Measurements from ENCODE around the gene FER.

DNA sequence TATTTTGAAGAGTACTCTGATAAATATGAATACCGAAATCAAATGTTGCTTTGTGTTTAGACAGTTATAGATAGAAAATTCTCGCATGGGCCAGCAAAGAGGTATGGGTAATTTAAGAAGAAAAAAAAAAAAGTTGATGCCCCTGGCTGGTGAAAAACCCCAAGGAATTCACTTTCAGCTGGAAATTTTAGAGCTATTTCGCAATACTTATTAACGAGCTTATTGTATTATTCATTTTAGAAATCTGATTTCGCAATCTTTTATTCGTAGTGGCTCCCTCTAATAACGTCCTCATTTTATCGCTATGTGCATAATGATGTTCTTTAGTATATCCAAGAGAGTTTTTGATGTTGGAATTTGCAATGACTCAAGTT lies 18.5 kb upstream of the FER start:
- TF ChIP-seq, protein P1, sequence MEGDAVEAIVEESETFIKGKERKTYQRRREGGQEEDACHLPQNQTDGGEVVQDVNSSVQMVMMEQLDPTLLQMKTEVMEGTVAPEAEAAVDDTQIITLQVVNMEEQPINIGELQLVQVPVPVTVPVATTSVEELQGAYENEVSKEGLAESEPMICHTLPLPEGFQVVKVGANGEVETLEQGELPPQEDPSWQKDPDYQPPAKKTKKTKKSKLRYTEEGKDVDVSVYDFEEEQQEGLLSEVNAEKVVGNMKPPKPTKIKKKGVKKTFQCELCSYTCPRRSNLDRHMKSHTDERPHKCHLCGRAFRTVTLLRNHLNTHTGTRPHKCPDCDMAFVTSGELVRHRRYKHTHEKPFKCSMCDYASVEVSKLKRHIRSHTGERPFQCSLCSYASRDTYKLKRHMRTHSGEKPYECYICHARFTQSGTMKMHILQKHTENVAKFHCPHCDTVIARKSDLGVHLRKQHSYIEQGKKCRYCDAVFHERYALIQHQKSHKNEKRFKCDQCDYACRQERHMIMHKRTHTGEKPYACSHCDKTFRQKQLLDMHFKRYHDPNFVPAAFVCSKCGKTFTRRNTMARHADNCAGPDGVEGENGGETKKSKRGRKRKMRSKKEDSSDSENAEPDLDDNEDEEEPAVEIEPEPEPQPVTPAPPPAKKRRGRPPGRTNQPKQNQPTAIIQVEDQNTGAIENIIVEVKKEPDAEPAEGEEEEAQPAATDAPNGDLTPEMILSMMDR (IDR thresholded peaks at IDR 0.05; ENCODE audit: borderline replicate concordance, extremely low read depth, low read length, poor library complexity, severe bottlenecking) = no peak
- TF ChIP-seq EZH2 (IDR thresholded peaks at IDR 0.05; ENCODE audit: borderline replicate concordance, low read depth, low read length, severe bottlenecking) = no peak

Data from DND-41 (cell line).